GM19238 (cell line): ENCODE results near the gene ACVR1B.

Experiments
- DNase-seq: peaks from one replicate; pipeline ENCODE4 v3.0.0; 2011; ENCODE audit warnings: low spot score; ENCODE audit not compliant: insufficient read length

ACVR1B gene

GRCh38 chr12:52043386-52044212, 92.1 kb downstream of the ACVR1B start:
- DNase-seq, result no peak

- DNase-seq, result no peak
These were observed 92.9 kb downstream of the ACVR1B start for GRCh38 chr12:52044292-52044983.

- no peak for DNase-seq
These were observed 94.3 kb downstream of the ACVR1B start for GRCh38 chr12:52045794-52046199.
